IMR-90 (cell line): ENCODE results near the gene SUGCT. TPM values are rescaled to one million over a fixed set of nuclear protein-coding genes. Genes with fewer than 3 reads are reported as not detected.

Experiments used
- ATAC-seq: fragments of 200-7000 bp; cut with Tn5 transposase; 2 replicates; pipeline ENCODE4 v1.9.1; 2020; ENCODE audit warnings: low read depth, mild to moderate bottlenecking, moderate library complexity
- BruUV-seq: library from RNA; stranded (reverse); fragments of 400-500 nt; replicated peaks from 2 replicates; lab custom pipeline; 2021; lab: Mats Ljungman, UMichigan
- CTCF ChIA-PET: fragments of 300-600 bp; formaldehyde crosslinking; extraction: SDS; loops from one replicate; lab custom pipeline; 2021; ENCODE audit warnings: antibody characterized with exemption; lab: Yijun Ruan, JAX
- POLR2A ChIA-PET: fragments of 300-600 bp; sonication (Branson Sonifier 250); formaldehyde crosslinking; loops from one replicate; lab custom pipeline; 2022; ENCODE audit warnings: antibody characterized with exemption; ENCODE audit not compliant: unreplicated experiment; lab: Charles Lee
- DNase-seq: peaks from one replicate; pipeline ENCODE4 v3.0.0; 2013
- H2AFZ ChIP-seq: replicated peaks from 2 replicates; pipeline ENCODE3; 2013; ENCODE audit warnings: low read length, mild to moderate bottlenecking; ENCODE audit not compliant: poor library complexity
- H2AK5ac ChIP-seq: 2 replicates; pipeline ENCODE4 v1.6.1; 2013; ENCODE audit warnings: low read depth, low read length, inconsistent platforms
- H2AK9ac ChIP-seq: replicated peaks from 2 replicates; pipeline ENCODE3; 2013; ENCODE audit warnings: mild to moderate bottlenecking, low read depth, low read length, moderate library complexity; ENCODE audit not compliant: poor library complexity
- H2BK120ac ChIP-seq: 2 replicates; pipeline ENCODE4 v1.6.1; 2013; ENCODE audit warnings: low read depth, low read length, inconsistent platforms
- H2BK15ac ChIP-seq: 3 replicates; pipeline ENCODE4 v1.6.1; 2013; ENCODE audit warnings: low read depth, low read length, inconsistent platforms
- H2BK20ac ChIP-seq: 2 replicates; pipeline ENCODE4 v1.6.1; 2013; ENCODE audit warnings: low read depth, mild to moderate bottlenecking, inconsistent platforms, low read length, moderate library complexity
- H2BK5ac ChIP-seq: 2 replicates; pipeline ENCODE4 v1.6.1; 2013; ENCODE audit warnings: mild to moderate bottlenecking, low read depth, low read length, inconsistent platforms; ENCODE audit not compliant: poor library complexity, severe bottlenecking
- H3K14ac ChIP-seq: replicated peaks from 2 replicates; pipeline ENCODE4 v1.6.1; 2013; ENCODE audit warnings: low read depth, low read length, inconsistent platforms
- H3K18ac ChIP-seq: 2 replicates; pipeline ENCODE4 v1.6.1; 2013; ENCODE audit warnings: low read depth, low read length, control low read depth
- H3K23ac ChIP-seq: 2 replicates; pipeline ENCODE4 v1.6.1; 2013; ENCODE audit warnings: low read depth, low read length, inconsistent platforms
- H3K27ac ChIP-seq: 2 replicates; pipeline ENCODE4 v1.5.1; 2013; ENCODE audit warnings: mild to moderate bottlenecking, control low read depth, low read length; ENCODE audit not compliant: insufficient read depth
- H3K27me3 ChIP-seq: 2 replicates; pipeline ENCODE4 v1.6.1; 2013; ENCODE audit warnings: low read length; ENCODE audit not compliant: control insufficient read depth, insufficient read depth
- H3K36me3 ChIP-seq: 2 replicates; pipeline ENCODE4 v1.6.1; 2013; ENCODE audit warnings: low read length, mixed read lengths; ENCODE audit not compliant: control insufficient read depth, insufficient read depth
- H3K4ac ChIP-seq: 2 replicates; pipeline ENCODE4 v1.6.1; 2013; ENCODE audit warnings: low read depth, low read length, inconsistent platforms
- H3K4me1 ChIP-seq: 2 replicates; pipeline ENCODE4 v1.6.1; 2013; ENCODE audit warnings: low read length, mixed read lengths; ENCODE audit not compliant: control insufficient read depth, insufficient read depth
- H3K4me2 ChIP-seq: 2 replicates; pipeline ENCODE4 v1.6.1; 2013; ENCODE audit warnings: low read depth, mild to moderate bottlenecking, control low read depth, low read length, moderate library complexity
- H3K4me3 ChIP-seq: 2 replicates; pipeline ENCODE4 v1.5.1; 2013; ENCODE audit warnings: low read depth, mild to moderate bottlenecking, control low read depth, low read length, moderate library complexity; ENCODE audit not compliant: insufficient read depth
- H3K56ac ChIP-seq: 2 replicates; pipeline ENCODE4 v1.6.1; 2013; ENCODE audit warnings: low read length, inconsistent platforms; ENCODE audit not compliant: insufficient read depth; ENCODE audit errors: extremely low read depth
- H3K79me1 ChIP-seq, 2 experiments: 2 replicates each; pipeline ENCODE4 v1.6.1; 2013; ENCODE audit warnings: low read length in 2 of 2, inconsistent platforms in 1 of 2, low read depth in 1 of 2
- H3K9ac ChIP-seq: 2 replicates; pipeline ENCODE4 v1.6.1; 2013; ENCODE audit warnings: low read depth, low read length, control low read depth
- H3K9me1 ChIP-seq: 2 replicates; pipeline ENCODE4 v1.6.1; 2013; ENCODE audit warnings: low read length, inconsistent platforms; ENCODE audit not compliant: insufficient read depth
- H3K9me3 ChIP-seq: 2 replicates; pipeline ENCODE4 v1.6.1; 2013; ENCODE audit warnings: low read length; ENCODE audit not compliant: control insufficient read depth, insufficient read depth
- H4K20me1 ChIP-seq: 2 replicates; pipeline ENCODE4 v1.6.1; 2013; ENCODE audit warnings: low read length, inconsistent platforms; ENCODE audit not compliant: insufficient read depth
- H4K5ac ChIP-seq: 2 replicates; pipeline ENCODE4 v1.6.1; 2013; ENCODE audit warnings: mild to moderate bottlenecking, low read depth, low read length, control low read depth
- H4K8ac ChIP-seq, 2 experiments: 2 replicates each; pipeline ENCODE4 v1.6.1; 2013; ENCODE audit warnings: low read depth in 2 of 2, low read length in 2 of 2, control low read depth in 1 of 2, inconsistent platforms in 1 of 2
- H4K91ac ChIP-seq: 2 replicates; pipeline ENCODE4 v1.6.1; 2013; ENCODE audit warnings: low read depth, low read length, inconsistent platforms; ENCODE audit not compliant: insufficient read depth
- BHLHE40 ChIP-seq: fragments of 150-350 bp; IDR thresholded peaks from 2 replicates; pipeline ENCODE4 v1.6.1; 2016; ENCODE audit warnings: mild to moderate bottlenecking, low read depth, low read length
- CEBPB ChIP-seq: IDR thresholded peaks from 2 replicates; pipeline ENCODE4 v1.6.1; 2012; ENCODE audit warnings: low read depth, low read length, improper control_type of control experiment
- CHD1 ChIP-seq: IDR thresholded peaks from 2 replicates; pipeline ENCODE4 v1.6.1; 2012; ENCODE audit warnings: low read depth, low read length, improper control_type of control experiment
- FOS ChIP-seq: fragments of 150-350 bp; IDR thresholded peaks from 2 replicates; pipeline ENCODE4 v1.6.1; 2016; ENCODE audit warnings: low read depth, low read length
- MAFK ChIP-seq: IDR thresholded peaks from 2 replicates; pipeline ENCODE4 v1.6.1; 2012; ENCODE audit warnings: low read depth, low read length, improper control_type of control experiment
- MAZ ChIP-seq: IDR thresholded peaks from 2 replicates; pipeline ENCODE4 v1.6.1; 2012; ENCODE audit warnings: low read depth, mild to moderate bottlenecking, low read length, improper control_type of control experiment, moderate library complexity, borderline replicate concordance
- MXI1 ChIP-seq: IDR thresholded peaks from 2 replicates; pipeline ENCODE4 v1.6.1; 2012; ENCODE audit warnings: low read depth, mild to moderate bottlenecking, low read length, moderate library complexity, borderline replicate concordance
- NFE2L2 ChIP-seq: fragments of 150-350 bp; IDR thresholded peaks from 2 replicates; pipeline ENCODE4 v1.6.1; 2016; ENCODE audit warnings: low read depth, mild to moderate bottlenecking, low read length
- POLR2A ChIP-seq: IDR thresholded peaks from 2 replicates; pipeline ENCODE4 v1.6.1; 2012; ENCODE audit warnings: mild to moderate bottlenecking, low read depth, low read length
- RAD21 ChIP-seq: IDR thresholded peaks from 2 replicates; pipeline ENCODE4 v1.6.1; 2012; ENCODE audit warnings: low read length, improper control_type of control experiment
- RCOR1 ChIP-seq: IDR thresholded peaks from 2 replicates; pipeline ENCODE4 v1.6.1; 2012; ENCODE audit warnings: mild to moderate bottlenecking, low read length, improper control_type of control experiment; ENCODE audit not compliant: insufficient replicate concordance
- RFX5 ChIP-seq: IDR thresholded peaks from 2 replicates; pipeline ENCODE4 v1.8.0; 2012; ENCODE audit warnings: low read depth, mild to moderate bottlenecking, low read length, moderate library complexity
- SMC3 ChIP-seq: fragments of 150-350 bp; IDR thresholded peaks from 2 replicates; pipeline ENCODE4 v1.6.1; 2016; ENCODE audit warnings: low read depth, mild to moderate bottlenecking, antibody characterized with exemption, low read length, moderate library complexity
- dilution Hi-C: fragments of 300-500 bp; cut with HindIII; formaldehyde crosslinking; loops from one replicate; pipeline ENCODE4 v1.14.3; 2018; ENCODE audit warnings: low sequenced_read_pairs; ENCODE audit not compliant: unreplicated experiment
- in situ Hi-C: fragments of 300-500 bp; cut with MboI; formaldehyde crosslinking; loops from 3 replicates; pipeline ENCODE4 v1.14.3; 2019; ENCODE audit warnings: low sequenced_read_pairs, inconsistent platforms, mixed read lengths
- intact Hi-C: fragments of 100-400 bp; cut with micrococcal nuclease; formaldehyde crosslinking; loops from 2 replicates; pipeline ENCODE4 v1.10.0; 2022
- polyA plus RNA-seq, 3 experiments: library from polyadenylated mRNA; depleted of rRNA; stranded (reverse); fragments of >200 nt; gene quantifications; 2 replicates each; pipeline ENCODE4 v1.2.3, GENCODE V29; 2012; ENCODE audit warnings: low replicate concordance in 1 of 3
- total RNA-seq: library from RNA; depleted of rRNA; stranded (reverse); fragments of >200 nt; gene quantifications from 2 replicates; pipeline ENCODE4 v1.2.3, GENCODE V29; 2012
- TF ChIP-seq, protein P1 (sequence below): fragments of 150-350 bp; IDR thresholded peaks from 2 replicates; pipeline ENCODE4 v1.6.1; 2017; ENCODE audit warnings: mild to moderate bottlenecking, antibody characterized with exemption, low read length, low read depth
- TF ChIP-seq, protein P2 (sequence below): conservative IDR thresholded peaks from 2 replicates; pipeline ENCODE4 v1.5.1; 2012; ENCODE audit warnings: mild to moderate bottlenecking, low read depth, low read length, improper control_type of control experiment
- TF ChIP-seq, protein P3 (sequence below): fragments of 150-350 bp; IDR thresholded peaks from 2 replicates; pipeline ENCODE4 v1.6.1; 2016; ENCODE audit warnings: low read depth, mild to moderate bottlenecking, low read length, moderate library complexity, borderline replicate concordance

Gene SUGCT
- total and polyA plus RNA-seq, 2 of the 4 experiments (the other 2 are of a cell fraction), result 5.9 to 8.3 TPM

DNA sequence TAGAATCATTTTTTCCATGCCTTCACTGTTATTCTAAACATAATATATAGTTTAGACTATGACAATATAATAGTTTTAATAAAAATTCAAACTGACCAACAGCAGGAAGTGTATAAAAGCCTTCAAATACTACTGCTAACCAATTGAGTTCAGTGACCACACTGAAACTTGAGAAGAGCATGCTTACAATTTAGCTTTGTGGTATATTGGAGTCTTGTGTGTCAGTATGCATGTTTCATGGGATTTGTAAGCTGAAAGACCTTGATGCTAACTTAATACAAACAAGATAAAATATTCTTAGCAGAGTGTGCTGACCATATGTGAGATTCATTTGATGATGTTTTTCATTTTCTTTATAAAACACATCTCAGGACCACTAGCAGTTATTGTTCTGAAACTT lies 395.5 kb downstream of the SUGCT start:
- in situ Hi-C loops (no loop called here), dilution Hi-C loops (no loop called here), intact Hi-C loops (no loop called here)
- no peaks in the 10 kb centered on the region for H3K4me1 ChIP-seq
- no peak overlapping the region for H3K4me2 ChIP-seq
- no peak overlapping the region for H4K91ac ChIP-seq
- H3K36me3 ChIP-seq, result no peaks in the 10 kb centered on the region
- no peak overlapping the region for H2AFZ ChIP-seq
- no peak overlapping the region for H2AK5ac ChIP-seq
- no peaks in the 10 kb centered on the region for H3K9me1 ChIP-seq
- H3K9me3 ChIP-seq, result no peaks in the 10 kb centered on the region
- TF ChIP-seq SMC3 (no peak), MAZ (no peak), RFX5 (no peak), RAD21 (no peak), FOS (no peak), CHD1 (no peak), RCOR1 (no peak), NFE2L2 (no peak), POLR2A (no peak), MXI1 (no peak), BHLHE40 (no peak), CEBPB (no peak), MAFK (no peak)
- TF ChIP-seq, protein P1, sequence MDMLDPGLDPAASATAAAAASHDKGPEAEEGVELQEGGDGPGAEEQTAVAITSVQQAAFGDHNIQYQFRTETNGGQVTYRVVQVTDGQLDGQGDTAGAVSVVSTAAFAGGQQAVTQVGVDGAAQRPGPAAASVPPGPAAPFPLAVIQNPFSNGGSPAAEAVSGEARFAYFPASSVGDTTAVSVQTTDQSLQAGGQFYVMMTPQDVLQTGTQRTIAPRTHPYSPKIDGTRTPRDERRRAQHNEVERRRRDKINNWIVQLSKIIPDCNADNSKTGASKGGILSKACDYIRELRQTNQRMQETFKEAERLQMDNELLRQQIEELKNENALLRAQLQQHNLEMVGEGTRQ, result no peak
- TF ChIP-seq, protein P2, sequence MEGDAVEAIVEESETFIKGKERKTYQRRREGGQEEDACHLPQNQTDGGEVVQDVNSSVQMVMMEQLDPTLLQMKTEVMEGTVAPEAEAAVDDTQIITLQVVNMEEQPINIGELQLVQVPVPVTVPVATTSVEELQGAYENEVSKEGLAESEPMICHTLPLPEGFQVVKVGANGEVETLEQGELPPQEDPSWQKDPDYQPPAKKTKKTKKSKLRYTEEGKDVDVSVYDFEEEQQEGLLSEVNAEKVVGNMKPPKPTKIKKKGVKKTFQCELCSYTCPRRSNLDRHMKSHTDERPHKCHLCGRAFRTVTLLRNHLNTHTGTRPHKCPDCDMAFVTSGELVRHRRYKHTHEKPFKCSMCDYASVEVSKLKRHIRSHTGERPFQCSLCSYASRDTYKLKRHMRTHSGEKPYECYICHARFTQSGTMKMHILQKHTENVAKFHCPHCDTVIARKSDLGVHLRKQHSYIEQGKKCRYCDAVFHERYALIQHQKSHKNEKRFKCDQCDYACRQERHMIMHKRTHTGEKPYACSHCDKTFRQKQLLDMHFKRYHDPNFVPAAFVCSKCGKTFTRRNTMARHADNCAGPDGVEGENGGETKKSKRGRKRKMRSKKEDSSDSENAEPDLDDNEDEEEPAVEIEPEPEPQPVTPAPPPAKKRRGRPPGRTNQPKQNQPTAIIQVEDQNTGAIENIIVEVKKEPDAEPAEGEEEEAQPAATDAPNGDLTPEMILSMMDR, result no peak
- TF ChIP-seq, protein P3, sequence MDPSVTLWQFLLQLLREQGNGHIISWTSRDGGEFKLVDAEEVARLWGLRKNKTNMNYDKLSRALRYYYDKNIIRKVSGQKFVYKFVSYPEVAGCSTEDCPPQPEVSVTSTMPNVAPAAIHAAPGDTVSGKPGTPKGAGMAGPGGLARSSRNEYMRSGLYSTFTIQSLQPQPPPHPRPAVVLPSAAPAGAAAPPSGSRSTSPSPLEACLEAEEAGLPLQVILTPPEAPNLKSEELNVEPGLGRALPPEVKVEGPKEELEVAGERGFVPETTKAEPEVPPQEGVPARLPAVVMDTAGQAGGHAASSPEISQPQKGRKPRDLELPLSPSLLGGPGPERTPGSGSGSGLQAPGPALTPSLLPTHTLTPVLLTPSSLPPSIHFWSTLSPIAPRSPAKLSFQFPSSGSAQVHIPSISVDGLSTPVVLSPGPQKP, result no peak
- BruUV-seq, result no TSS peak
- DNase-seq, result peak; percentile 83
- H3K56ac ChIP-seq, result no peak overlapping the region
- no peaks in the 10 kb centered on the region for H4K20me1 ChIP-seq
- H3K27ac ChIP-seq, result no peak overlapping the region
- no peak overlapping the region for H3K4ac ChIP-seq
- ATAC-seq, result peak; percentile 65; the same call in 1 of the 2 replicates
- H2BK15ac ChIP-seq, result no peak overlapping the region
- POLR2A ChIA-PET, result no interaction called here
- H3K18ac ChIP-seq, result no peak overlapping the region
- H4K8ac ChIP-seq, result no peak overlapping the region
- H3K79me1 ChIP-seq, result no peaks in the 10 kb centered on the region
- no peak overlapping the region for H3K23ac ChIP-seq
- H4K5ac ChIP-seq, result no peak overlapping the region
- no peak overlapping the region for H2BK20ac ChIP-seq
- no peaks in the 10 kb centered on the region for H3K27me3 ChIP-seq
- no peak overlapping the region for H2BK120ac ChIP-seq
- CTCF ChIA-PET, result no interaction called here
- H3K9ac ChIP-seq, result no peak overlapping the region
- H2AK9ac ChIP-seq, result no peak overlapping the region
- H2BK5ac ChIP-seq, result no peak overlapping the region
- no peak overlapping the region for H3K14ac ChIP-seq
- H3K4me3 ChIP-seq, result no peak overlapping the region
